ENCODE results near the gene ZFYVE28. TPM values are rescaled to one million over a fixed set of nuclear protein-coding genes. Genes with fewer than 3 reads are reported as not detected.

The ZFYVE28 gene
- total and polyA plus RNA-seq, 9 donors = 1.3 to 12.1 (median 8.6) TPM

DNA sequence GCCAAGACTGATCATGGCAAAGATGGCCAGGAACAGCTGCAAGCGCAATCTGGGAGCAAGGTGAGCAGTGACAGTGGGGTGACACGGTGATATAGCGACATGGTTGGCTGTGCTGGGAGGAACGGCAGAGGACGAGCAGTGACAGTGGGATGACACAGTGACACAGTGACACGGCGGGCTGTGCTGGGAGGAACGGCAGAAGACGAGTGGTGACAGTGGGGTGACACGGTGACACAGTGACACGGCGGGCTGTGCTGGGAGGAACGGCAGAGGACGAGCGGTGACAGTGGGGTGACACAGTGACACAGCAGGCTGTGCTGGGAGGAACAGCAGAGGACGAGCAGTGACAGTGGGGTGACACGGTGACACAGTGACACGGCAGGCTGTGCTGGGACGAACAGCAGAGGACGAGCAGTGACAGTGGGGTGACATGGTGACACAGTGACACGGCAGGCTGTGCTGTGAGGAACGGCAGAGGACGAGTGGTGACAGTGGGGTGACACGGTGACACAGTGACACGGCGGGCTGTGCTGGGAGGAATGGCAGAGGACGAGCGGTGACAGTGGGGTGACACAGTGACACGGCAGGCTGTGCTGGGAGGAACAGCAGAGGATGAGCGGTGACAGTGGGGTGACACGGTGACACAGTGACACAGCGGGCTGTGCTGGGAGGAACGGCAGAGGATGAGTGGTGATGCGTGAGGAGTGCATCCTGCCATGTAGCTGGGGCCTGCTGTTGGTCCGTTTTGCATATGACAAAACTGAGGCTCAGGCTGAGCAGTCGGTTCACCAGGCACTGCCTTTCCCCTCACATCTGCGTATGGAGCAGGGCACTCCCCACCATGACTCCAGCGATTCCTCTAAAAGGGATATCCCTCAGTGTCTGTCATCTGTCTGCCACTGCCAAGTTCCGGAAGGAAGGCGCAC, 120.6 kb downstream of the ZFYVE28 start:
- Histone ChIP-seq H3K36me3 (no peaks in the 10 kb centered on the region), H3K27me3 (no peaks in the 10 kb centered on the region), H3K4me1 (ENCODE audit: insufficient read depth) (no peaks in the 10 kb centered on the region), H3K4me3 (no peak overlapping the region), H3K27ac (no peak overlapping the region), H3K9me3 (no peaks in the 10 kb centered on the region)
- intact Hi-C loops (cut with DNase I) = no loop called here
- no peak for DNase-seq
- 88 to 93% (median 92%) methylated on average over 40 of the region's 40 CpGs for WGBS, 3 donors
- no peak for TF ChIP-seq POLR2A (IDR thresholded peaks at IDR 0.05)
- no peak for TF ChIP-seq EP300 (IDR thresholded peaks at IDR 0.05)
- TF ChIP-seq, protein P1, sequence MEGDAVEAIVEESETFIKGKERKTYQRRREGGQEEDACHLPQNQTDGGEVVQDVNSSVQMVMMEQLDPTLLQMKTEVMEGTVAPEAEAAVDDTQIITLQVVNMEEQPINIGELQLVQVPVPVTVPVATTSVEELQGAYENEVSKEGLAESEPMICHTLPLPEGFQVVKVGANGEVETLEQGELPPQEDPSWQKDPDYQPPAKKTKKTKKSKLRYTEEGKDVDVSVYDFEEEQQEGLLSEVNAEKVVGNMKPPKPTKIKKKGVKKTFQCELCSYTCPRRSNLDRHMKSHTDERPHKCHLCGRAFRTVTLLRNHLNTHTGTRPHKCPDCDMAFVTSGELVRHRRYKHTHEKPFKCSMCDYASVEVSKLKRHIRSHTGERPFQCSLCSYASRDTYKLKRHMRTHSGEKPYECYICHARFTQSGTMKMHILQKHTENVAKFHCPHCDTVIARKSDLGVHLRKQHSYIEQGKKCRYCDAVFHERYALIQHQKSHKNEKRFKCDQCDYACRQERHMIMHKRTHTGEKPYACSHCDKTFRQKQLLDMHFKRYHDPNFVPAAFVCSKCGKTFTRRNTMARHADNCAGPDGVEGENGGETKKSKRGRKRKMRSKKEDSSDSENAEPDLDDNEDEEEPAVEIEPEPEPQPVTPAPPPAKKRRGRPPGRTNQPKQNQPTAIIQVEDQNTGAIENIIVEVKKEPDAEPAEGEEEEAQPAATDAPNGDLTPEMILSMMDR (IDR thresholded peaks at IDR 0.05) = no peak

DNA sequence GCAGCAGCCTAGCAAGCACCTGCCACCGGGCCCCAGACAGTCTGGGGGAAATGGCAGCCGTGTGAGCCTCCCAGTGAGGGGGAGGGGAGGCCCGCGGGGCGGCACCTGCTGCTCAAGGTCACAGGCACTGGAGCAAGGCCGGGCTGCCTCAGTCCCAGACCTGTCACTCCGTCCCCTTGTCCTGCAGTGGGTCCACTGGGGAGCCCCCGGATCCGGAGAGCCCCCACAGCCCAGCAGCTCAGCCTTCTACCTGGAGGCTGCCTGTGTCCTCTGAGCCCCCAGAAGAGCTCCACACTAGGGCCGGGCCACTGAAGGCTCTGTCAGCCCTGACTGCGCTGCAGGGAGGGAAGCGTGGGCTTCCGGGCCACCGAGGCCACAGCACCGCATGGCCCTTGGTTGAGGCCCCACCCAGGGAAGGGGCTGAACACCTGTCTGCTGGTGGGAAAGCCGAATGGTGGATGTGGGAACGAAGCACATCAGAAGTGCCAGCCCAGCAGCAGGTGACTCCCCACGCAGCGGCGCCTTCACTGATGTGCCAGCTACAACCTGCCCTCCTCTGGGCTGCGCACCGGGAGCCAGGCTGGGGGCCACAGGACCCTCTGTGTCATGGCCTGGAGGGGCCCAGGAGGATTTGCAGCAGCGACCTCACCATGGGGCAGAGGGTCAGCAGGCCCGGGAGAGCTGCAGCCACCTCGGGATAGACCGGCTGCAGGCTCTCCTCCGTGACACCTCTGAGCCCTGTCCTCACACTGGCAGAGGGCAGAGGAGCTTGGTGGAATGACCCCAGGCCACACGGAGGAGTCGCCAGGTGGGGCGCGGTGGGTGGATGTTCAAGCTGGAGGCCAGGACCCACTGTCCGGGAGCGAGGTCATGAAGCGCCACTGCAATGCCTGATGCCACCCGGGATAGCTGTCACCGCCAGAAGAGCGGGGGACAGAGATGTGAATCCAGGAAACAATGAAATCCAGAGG, 121.5 kb downstream of the ZFYVE28 start:
- TF ChIP-seq EP300 (IDR thresholded peaks at IDR 0.05) (no peak), POLR2A (IDR thresholded peaks at IDR 0.05) (no peak)
- TF ChIP-seq, protein P1 (IDR thresholded peaks at IDR 0.05) = no peak
- H3K9me3 ChIP-seq = no peaks in the 10 kb centered on the region
- H3K27me3 ChIP-seq = no peaks in the 10 kb centered on the region
- peak in 1 of 5 donors; percentile 23 for DNase-seq
- WGBS, 3 donors = 81 to 83% (median 81%) methylated on average over 32 to 37 of the region's 37 CpGs
- no peak overlapping the region for H3K27ac ChIP-seq
- H3K4me3 ChIP-seq = no peak overlapping the region
- no peaks in the 10 kb centered on the region for H3K36me3 ChIP-seq
- H3K4me1 ChIP-seq (ENCODE audit: insufficient read depth) = no peaks in the 10 kb centered on the region
- intact Hi-C loops (cut with DNase I) = no loop called here

DNA sequence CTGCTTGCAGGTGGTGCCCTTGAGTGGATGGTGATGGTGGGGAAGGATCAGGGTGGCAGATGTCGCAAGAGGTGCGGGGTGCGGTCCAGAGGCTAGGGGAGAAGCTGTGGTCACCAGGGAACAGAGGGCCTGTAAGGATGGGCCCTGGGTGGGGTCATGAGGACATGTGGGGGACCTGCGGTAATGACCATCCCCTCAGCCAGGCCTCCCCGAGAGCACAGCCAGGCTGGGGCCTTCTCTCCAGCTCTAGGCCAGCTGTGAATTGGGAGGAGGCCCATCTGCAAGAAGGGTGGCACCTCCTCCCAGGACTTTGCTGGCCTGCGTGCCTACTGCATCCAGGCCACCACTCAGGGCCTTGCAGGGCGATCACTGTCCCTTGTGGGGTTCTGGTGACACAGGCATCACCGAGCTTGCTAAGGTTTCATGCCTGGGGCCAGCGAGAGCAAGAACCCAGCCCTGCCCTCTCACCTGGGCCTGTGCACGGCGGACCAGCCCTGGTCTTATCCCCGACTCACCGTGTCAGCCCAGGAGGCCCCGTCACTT, 122.5 kb downstream of the ZFYVE28 start:
- peak in 1 of 5 donors; percentile 22 for DNase-seq
- Histone ChIP-seq H3K4me3 (no peak overlapping the region), H3K27ac (no peak overlapping the region), H3K27me3 (no peaks in the 10 kb centered on the region), H3K4me1 (ENCODE audit: insufficient read depth) (no peaks in the 10 kb centered on the region), H3K9me3 (no peaks in the 10 kb centered on the region), H3K36me3 (no peaks in the 10 kb centered on the region)
- WGBS, 3 donors = 92 to 96% (median 94%) methylated on average over 14 of the region's 14 CpGs
- intact Hi-C loops (cut with DNase I) = no loop called here
- no peak for TF ChIP-seq EP300 (IDR thresholded peaks at IDR 0.05)
- no peak for TF ChIP-seq POLR2A (IDR thresholded peaks at IDR 0.05)
- TF ChIP-seq, protein P1 (IDR thresholded peaks at IDR 0.05) = no peak

DNA sequence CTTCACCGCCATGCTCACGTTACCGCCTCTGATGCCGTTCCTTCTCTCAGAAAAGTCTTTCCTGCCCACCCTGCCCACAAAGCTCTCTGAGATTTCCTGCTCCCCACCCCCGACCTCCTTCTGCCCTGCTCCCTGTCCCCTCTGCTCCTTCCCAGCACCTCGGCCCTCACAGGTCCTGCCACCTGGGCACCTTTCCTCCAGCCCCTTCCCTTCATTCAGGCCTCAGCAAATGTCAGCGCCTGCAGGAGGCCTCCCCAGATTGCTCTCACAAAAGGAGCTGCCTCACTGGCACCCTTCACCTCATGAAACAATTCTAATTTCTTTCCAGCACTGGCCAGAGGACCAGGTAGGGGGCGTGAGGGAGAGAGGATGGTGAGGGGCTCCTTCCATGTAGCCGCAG, 122.9 kb downstream of the ZFYVE28 start:
- 92 to 95% (median 93%) methylated on average over 9 of the region's 9 CpGs for WGBS, 3 donors
- Histone ChIP-seq H3K36me3 (no peaks in the 10 kb centered on the region), H3K27ac (no peak overlapping the region), H3K4me3 (no peak overlapping the region), H3K27me3 (no peaks in the 10 kb centered on the region), H3K4me1 (ENCODE audit: insufficient read depth) (no peaks in the 10 kb centered on the region), H3K9me3 (no peaks in the 10 kb centered on the region)
- no peak for DNase-seq
- TF ChIP-seq, protein P1 (IDR thresholded peaks at IDR 0.05) = no peak
- no peak for TF ChIP-seq EP300 (IDR thresholded peaks at IDR 0.05)
- TF ChIP-seq POLR2A (IDR thresholded peaks at IDR 0.05) = no peak
- intact Hi-C loops (cut with DNase I) = no loop called here

Measured in ovary (tissue), 9 donors.